Activated naive CD4-positive, alpha-beta T cell treated with anti-CD3 and anti-CD28 coated beads, Interleukin-2, amount 50 U/mL, for 72 hours (primary cell): ENCODE data around the gene TXNDC2. TPM values are rescaled to one million over a fixed set of nuclear protein-coding genes. Genes with fewer than 3 reads are reported as not detected.
A peak's percentile ranks its signal among the peaks of the same experiment; 100 is the strongest.

Source experiments
- ATAC-seq, 2 donors: fragments of 150-1000 bp; cut with Tn5 transposase; 2 replicates each; pipeline ENCODE4 v1.10.0; 2021; ENCODE audit warnings: mild to moderate bottlenecking in 2 of 2, moderate library complexity in 2 of 2
- DNase-seq, 2 donors: peaks; one replicate each; pipeline ENCODE4 v3.0.0; 2021 to 2022; ENCODE audit warnings: low spot score in 2 of 2
- H3K27ac Mint-ChIP-seq, 2 donors: one replicate each; pipeline ENCODE4 v1.8.0; 2022; ENCODE audit warnings: mild to moderate bottlenecking in 2 of 2, mixed read lengths in 2 of 2
- H3K36me3 Mint-ChIP-seq, 2 donors: one replicate each; pipeline ENCODE4 v1.8.0; 2022; ENCODE audit warnings: mixed read lengths in 2 of 2
- H3K9me3 Mint-ChIP-seq, 2 donors: one replicate each; pipeline ENCODE4 v1.8.0; 2022; ENCODE audit warnings: mixed read lengths in 2 of 2
- total RNA-seq, 2 donors: library from RNA; stranded (reverse); gene quantifications; one replicate each; pipeline ENCODE4 v1.2.3, GENCODE V29; 2022

Gene TXNDC2
- total RNA-seq, 2 donors from 2014 or later = not detected

GRCh38 chr18:9930299-9930884 is 44.6 kb downstream of the TXNDC2 start:
- ATAC-seq = no peak
- Mint-ChIP-seq H3K9me3 (no peaks in the 10 kb centered on the region), H3K36me3 (peaks cover 0 to 12% of the 10 kb centered on the region in 2 donors), H3K27ac (no peak overlapping the region)
- DNase-seq = no peak

- H3K27ac Mint-ChIP-seq = no peak overlapping the region
- ATAC-seq = no peak
- no peaks in the 10 kb centered on the region for H3K9me3 Mint-ChIP-seq
These were observed 45.4 kb downstream of the TXNDC2 start for GRCh38 chr18:9931146-9931545.

GRCh38 chr18:9931678-9932077 is 45.9 kb downstream of the TXNDC2 start:
- no peak for ATAC-seq
- H3K27ac Mint-ChIP-seq = no peak overlapping the region
- no peaks in the 10 kb centered on the region for H3K9me3 Mint-ChIP-seq
- DNase-seq = no peak
- peaks cover 0 to 12% of the 10 kb centered on the region in 2 donors for H3K36me3 Mint-ChIP-seq

More at GRCh38 chr18:9931146-9931545, 45.4 kb downstream of the TXNDC2 start:
- peaks cover 0 to 12% of the 10 kb centered on the region in 2 donors for H3K36me3 Mint-ChIP-seq
- no peak for DNase-seq

GRCh38 chr18:9933865-9934264 is 48.1 kb downstream of the TXNDC2 start:
- DNase-seq (no peak), ATAC-seq (no peak)
- peak overlapping the region; percentile 6 to 25 for H3K27ac Mint-ChIP-seq
- no peaks in the 10 kb centered on the region for H3K9me3 Mint-ChIP-seq
- peaks cover 0 to 16% of the 10 kb centered on the region in 2 donors for H3K36me3 Mint-ChIP-seq

- H3K36me3 Mint-ChIP-seq = peaks cover 0 to 16% of the 10 kb centered on the region in 2 donors
These were observed 48.5 kb downstream of the TXNDC2 start for GRCh38 chr18:9934274-9934673.

More at GRCh38 chr18:9934274-9934673, 48.5 kb downstream of the TXNDC2 start:
- Mint-ChIP-seq H3K9me3 (no peaks in the 10 kb centered on the region), H3K27ac (peak overlapping the region in 1 of 2 donors; percentile 6)
- ATAC-seq (no peak), DNase-seq (no peak)

Other genes starting within 250 kb of the TXNDC2 start
- gene RAB31, start 177.7 kb upstream of the TXNDC2 start, total RNA-seq = under 1 TPM; 0.36 to 0.99 TPM
- 100 to 1,000 TPM; 162 to 201 TPM for gene VAPA, start 28.0 kb downstream of the TXNDC2 start, total RNA-seq